ENCODE results near the gene PYGB. TPM values are rescaled to one million over a fixed set of nuclear protein-coding genes. Genes with fewer than 3 reads are reported as not detected.

Gene PYGB
- total RNA-seq, 1 donor from 2014 or later, result 117 TPM

- no peak for DNase-seq (ENCODE audit: extremely low spot score in 2 of 2)
- TF ChIP-seq CTCF (IDR thresholded peaks at IDR 0.05) (no peak), POLR2A (IDR thresholded peaks at IDR 0.05) (no peak), POLR2AphosphoS5 (IDR thresholded peaks at IDR 0.05; ENCODE audit: insufficient read depth in 1 of 2, low read depth in 1 of 2) (no peak)
- H3K36me3 ChIP-seq, result peaks cover 0 to 28% of the 10 kb centered on the region in 2 donors
- H3K27ac ChIP-seq, result no peak overlapping the region
- no peak overlapping the region for H3K4me3 ChIP-seq
- intact Hi-C loops (cut with DNase I), result loop anchor here (5.0 kb wide), 1 partner anchor 92 kb away; the partner anchor contains the start of gene ABHD12
- H3K9me3 ChIP-seq, result no peaks in the 10 kb centered on the region
- peaks cover 13% of the 10 kb centered on the region for H3K4me1 ChIP-seq
- no peaks in the 10 kb centered on the region for H3K27me3 ChIP-seq
These were observed 51.9 kb downstream of the PYGB start for GRCh38 chr20:25299806-25300205.

GRCh38 chr20:25300496-25301170 is 52.7 kb downstream of the PYGB start:
- H3K36me3 ChIP-seq, result peaks cover 0 to 30% of the 10 kb centered on the region in 2 donors
- H3K4me3 ChIP-seq, result no peak overlapping the region
- H3K9me3 ChIP-seq, result no peaks in the 10 kb centered on the region
- TF ChIP-seq POLR2A (IDR thresholded peaks at IDR 0.05) (no peak), CTCF (IDR thresholded peaks at IDR 0.05) (no peak), POLR2AphosphoS5 (IDR thresholded peaks at IDR 0.05; ENCODE audit: insufficient read depth in 1 of 2, low read depth in 1 of 2) (no peak)
- intact Hi-C loops (cut with DNase I), result loop anchor here (5.0 kb wide), 1 partner anchor 92 kb away; the partner anchor contains the start of gene ABHD12
- H3K27ac ChIP-seq, result no peak overlapping the region
- no peaks in the 10 kb centered on the region for H3K27me3 ChIP-seq
- peaks cover 8% of the 10 kb centered on the region for H3K4me1 ChIP-seq
- no peak for DNase-seq (ENCODE audit: extremely low spot score in 2 of 2)

GRCh38 chr20:25301357-25301920 is 53.6 kb downstream of the PYGB start:
- Histone ChIP-seq H3K4me3 (no peak overlapping the region), H3K9me3 (no peaks in the 10 kb centered on the region), H3K27me3 (no peaks in the 10 kb centered on the region), H3K36me3 (peaks cover 0 to 27% of the 10 kb centered on the region in 2 donors), H3K27ac (no peak overlapping the region), H3K4me1 (peaks cover 6% of the 10 kb centered on the region)
- intact Hi-C loops (cut with DNase I), result loop anchor here (5.0 kb wide), 1 partner anchor 91 kb away; the partner anchor contains the start of gene ABHD12
- TF ChIP-seq CTCF (IDR thresholded peaks at IDR 0.05) (no peak), POLR2A (IDR thresholded peaks at IDR 0.05) (no peak), POLR2AphosphoS5 (IDR thresholded peaks at IDR 0.05; ENCODE audit: insufficient read depth in 1 of 2, low read depth in 1 of 2) (no peak)
- DNase-seq (ENCODE audit: extremely low spot score in 2 of 2), result no peak

GRCh38 chr20:25302596-25302995 is 54.7 kb downstream of the PYGB start:
- no peak for DNase-seq (ENCODE audit: extremely low spot score in 2 of 2)
- intact Hi-C loops (cut with DNase I), result loop anchor here (5.0 kb wide), 1 partner anchor 90 kb away; the partner anchor contains the start of gene ABHD12
- H3K4me3 ChIP-seq, result no peak overlapping the region
- H3K9me3 ChIP-seq, result no peaks in the 10 kb centered on the region
- H3K27me3 ChIP-seq, result no peaks in the 10 kb centered on the region
- H3K27ac ChIP-seq, result no peak overlapping the region
- no peaks in the 10 kb centered on the region for H3K4me1 ChIP-seq
- no peak for TF ChIP-seq POLR2A (IDR thresholded peaks at IDR 0.05)
- TF ChIP-seq POLR2AphosphoS5 (IDR thresholded peaks at IDR 0.05; ENCODE audit: insufficient read depth in 1 of 2, low read depth in 1 of 2), result no peak
- TF ChIP-seq CTCF (IDR thresholded peaks at IDR 0.05), result no peak
- H3K36me3 ChIP-seq, result peaks cover 0 to 24% of the 10 kb centered on the region in 2 donors
